ENCODE results near the gene ALKBH5.

Gene ALKBH5

GRCh38 chr17:18245038-18245776 lies 61.6 kb downstream of the ALKBH5 start:
- no peak for DNase-seq (ENCODE audit: low spot score)

- no peak for DNase-seq (ENCODE audit: low spot score)
Observed at GRCh38 chr17:18246109-18246725, 62.6 kb downstream of the ALKBH5 start.

- no peak for DNase-seq (ENCODE audit: low spot score)
Observed at GRCh38 chr17:18246880-18247612, 63.4 kb downstream of the ALKBH5 start.

- no peak for DNase-seq (ENCODE audit: low spot score)
Observed at GRCh38 chr17:18247613-18248001, 64.0 kb downstream of the ALKBH5 start.

GRCh38 chr17:18248300-18248731 lies 64.7 kb downstream of the ALKBH5 start:
- DNase-seq (ENCODE audit: low spot score): peak; percentile 68

GRCh38 chr17:18248811-18249210 lies 65.2 kb downstream of the ALKBH5 start:
- no peak for DNase-seq (ENCODE audit: low spot score)

- DNase-seq (ENCODE audit: low spot score): no peak
Observed at GRCh38 chr17:18250259-18250658, 66.6 kb downstream of the ALKBH5 start.

- DNase-seq (ENCODE audit: low spot score): no peak
Observed at GRCh38 chr17:18250708-18251107, 67.1 kb downstream of the ALKBH5 start.

GRCh38 chr17:18251204-18251603 lies 67.6 kb downstream of the ALKBH5 start:
- no peak for DNase-seq (ENCODE audit: low spot score)

- DNase-seq (ENCODE audit: low spot score): no peak
Observed at GRCh38 chr17:18252160-18252559, 68.5 kb downstream of the ALKBH5 start.

- DNase-seq (ENCODE audit: low spot score): no peak
Observed at GRCh38 chr17:18253187-18253884, 69.7 kb downstream of the ALKBH5 start.

GRCh38 chr17:18253947-18254821 lies 70.6 kb downstream of the ALKBH5 start:
- DNase-seq (ENCODE audit: low spot score): no peak

GRCh38 chr17:18254888-18255649 lies 71.4 kb downstream of the ALKBH5 start:
- DNase-seq (ENCODE audit: low spot score): no peak

GRCh38 chr17:18256351-18256750 lies 72.7 kb downstream of the ALKBH5 start:
- DNase-seq (ENCODE audit: low spot score): no peak

- DNase-seq (ENCODE audit: low spot score): no peak
Observed at GRCh38 chr17:18256776-18257175, 73.1 kb downstream of the ALKBH5 start.

- DNase-seq (ENCODE audit: low spot score): no peak
Observed at GRCh38 chr17:18257268-18257981, 73.8 kb downstream of the ALKBH5 start.

GRCh38 chr17:18257982-18258355 lies 74.3 kb downstream of the ALKBH5 start:
- DNase-seq (ENCODE audit: low spot score): peak; percentile 38

- DNase-seq (ENCODE audit: low spot score): peak; percentile 32
Observed at GRCh38 chr17:18258356-18259038, 74.9 kb downstream of the ALKBH5 start, which contains the start of gene FLII. Gene FLII, minus strand, starts transcription at chr17:18258738. Its CDS starts 48 bp downstream, at chr17:18258690.

All from activated CD4-positive, alpha-beta T cell treated with anti-CD3 and anti-CD28 coated beads, Interleukin-2, Interleukin-4, amounts not matched to agents 100 ng/mL and 50 ng/mL, durations not matched to agents 16 hours and 8 hours (primary cell).